ENCODE results near the gene RNF19B. TPM values are rescaled to one million over a fixed set of nuclear protein-coding genes. Genes with fewer than 3 reads are reported as not detected.

RNF19B gene
- total and polyA plus RNA-seq, 12 donors = 4.7 to 36.5 (median 23.0) TPM

- Histone ChIP-seq H3K4me1 (replicated peaks in 1 of 2) (peaks cover under 1 to 11% of the 10 kb centered on the region in 2 donors), H3K4me3 (no peak overlapping the region), H3K9me3 (replicated peaks in 1 of 3) (no peaks in the 10 kb centered on the region), H3K27ac (peak overlapping the region in 1 of 5 donors; percentile 10), H3K27me3 (no peaks in the 10 kb centered on the region), H3K36me3 (replicated peaks in 1 of 2) (no peaks in the 10 kb centered on the region)
- intact Hi-C loops (cut with DNase I) = no loop called here
- peak in 1 of 7 donors; percentile 44 for DNase-seq
- TF ChIP-seq, protein P1, sequence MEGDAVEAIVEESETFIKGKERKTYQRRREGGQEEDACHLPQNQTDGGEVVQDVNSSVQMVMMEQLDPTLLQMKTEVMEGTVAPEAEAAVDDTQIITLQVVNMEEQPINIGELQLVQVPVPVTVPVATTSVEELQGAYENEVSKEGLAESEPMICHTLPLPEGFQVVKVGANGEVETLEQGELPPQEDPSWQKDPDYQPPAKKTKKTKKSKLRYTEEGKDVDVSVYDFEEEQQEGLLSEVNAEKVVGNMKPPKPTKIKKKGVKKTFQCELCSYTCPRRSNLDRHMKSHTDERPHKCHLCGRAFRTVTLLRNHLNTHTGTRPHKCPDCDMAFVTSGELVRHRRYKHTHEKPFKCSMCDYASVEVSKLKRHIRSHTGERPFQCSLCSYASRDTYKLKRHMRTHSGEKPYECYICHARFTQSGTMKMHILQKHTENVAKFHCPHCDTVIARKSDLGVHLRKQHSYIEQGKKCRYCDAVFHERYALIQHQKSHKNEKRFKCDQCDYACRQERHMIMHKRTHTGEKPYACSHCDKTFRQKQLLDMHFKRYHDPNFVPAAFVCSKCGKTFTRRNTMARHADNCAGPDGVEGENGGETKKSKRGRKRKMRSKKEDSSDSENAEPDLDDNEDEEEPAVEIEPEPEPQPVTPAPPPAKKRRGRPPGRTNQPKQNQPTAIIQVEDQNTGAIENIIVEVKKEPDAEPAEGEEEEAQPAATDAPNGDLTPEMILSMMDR (IDR thresholded peaks at IDR 0.05) = no peak
- TF ChIP-seq POLR2A (IDR thresholded peaks at IDR 0.05) = no peak
- WGBS, 4 donors = 55 to 77% (median 65%) methylated on average over 3 to 6 of the region's 6 CpGs
These were observed 10.4 kb downstream of the RNF19B start for GRCh38 chr1:32954168-32954567.

DNA sequence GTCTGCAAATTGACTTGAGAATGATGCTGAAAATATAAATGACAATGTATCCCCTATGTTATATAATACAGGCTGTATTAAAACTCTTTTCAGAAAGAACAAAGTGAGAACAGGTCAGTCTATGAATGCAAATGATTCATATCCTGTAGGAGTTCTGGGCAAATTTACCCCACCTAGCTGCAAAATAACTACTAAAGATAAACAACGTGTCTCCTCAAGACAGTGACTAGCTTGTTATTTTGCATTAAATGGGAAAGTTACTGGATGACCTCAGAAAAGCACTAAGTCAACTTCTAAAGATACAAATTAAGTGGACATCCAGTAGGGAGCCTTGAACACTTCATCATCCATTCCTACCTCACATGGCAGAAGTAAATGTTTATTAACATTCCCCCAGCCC is 11.1 kb downstream of the RNF19B start:
- TF ChIP-seq POLR2A (IDR thresholded peaks at IDR 0.05) = no peak
- TF ChIP-seq, protein P1 (IDR thresholded peaks at IDR 0.05) = no peak
- no peaks in the 10 kb centered on the region for H3K9me3 ChIP-seq (replicated peaks in 1 of 3)
- no peak overlapping the region for H3K4me3 ChIP-seq
- peaks cover 7 to 18% of the 10 kb centered on the region in 2 donors for H3K4me1 ChIP-seq (replicated peaks in 1 of 2)
- 13 to 40% (median 28%) methylated on average over 1 of the region's 1 CpG for WGBS, 4 donors
- no peak for DNase-seq
- H3K27ac ChIP-seq = peak overlapping the region in 1 of 5 donors; percentile 10
- intact Hi-C loops (cut with DNase I) = no loop called here
- H3K36me3 ChIP-seq (replicated peaks in 1 of 2) = no peaks in the 10 kb centered on the region
- no peaks in the 10 kb centered on the region for H3K27me3 ChIP-seq

- Histone ChIP-seq H3K27ac (peak overlapping the region in 4 of 5 donors; percentile 33 to 63 (median 54)), H3K9me3 (replicated peaks in 1 of 3) (no peaks in the 10 kb centered on the region), H3K27me3 (no peaks in the 10 kb centered on the region), H3K4me1 (replicated peaks in 1 of 2) (peaks cover 9 to 33% of the 10 kb centered on the region in 2 donors), H3K36me3 (replicated peaks in 1 of 2) (peaks cover 0 to 22% of the 10 kb centered on the region in 2 donors), H3K4me3 (no peak overlapping the region)
- TF ChIP-seq, protein P1 (IDR thresholded peaks at IDR 0.05) = no peak
- no peak for TF ChIP-seq POLR2A (IDR thresholded peaks at IDR 0.05)
- DNase-seq = no peak
- 84 to 87% (median 87%) methylated on average over 5 of the region's 5 CpGs for WGBS, 4 donors
- intact Hi-C loops (cut with DNase I) = loop anchor here in 1 of 2 donors (10.0 kb wide), 1 partner anchor 55 kb away; no protein-coding TSS in a partner anchor
These were observed 15.1 kb downstream of the RNF19B start for GRCh38 chr1:32949519-32949918.

GRCh38 chr1:32948905-32949304 is 15.7 kb downstream of the RNF19B start:
- Histone ChIP-seq H3K9me3 (replicated peaks in 1 of 3) (no peaks in the 10 kb centered on the region), H3K27ac (peak overlapping the region in 3 of 5 donors; percentile 33 to 63 (median 58)), H3K4me3 (no peak overlapping the region), H3K36me3 (replicated peaks in 1 of 2) (peaks cover 0 to 28% of the 10 kb centered on the region in 2 donors), H3K27me3 (no peaks in the 10 kb centered on the region), H3K4me1 (replicated peaks in 1 of 2) (peaks cover 9 to 39% of the 10 kb centered on the region in 2 donors)
- intact Hi-C loops (cut with DNase I) = loop anchor here in 1 of 2 donors (10.0 kb wide), 1 partner anchor 56 kb away; no protein-coding TSS in a partner anchor
- TF ChIP-seq, protein P1 (IDR thresholded peaks at IDR 0.05) = no peak
- peak in 1 of 2 donors; percentile 8 for TF ChIP-seq POLR2A (IDR thresholded peaks at IDR 0.05)
- whole genome bisulfite sequencing, 4 donors = 9 to 31% (median 20%) methylated on average over 1 of the region's 1 CpG
- peak in 1 of 7 donors; percentile 26 for DNase-seq
